GM15510 (cell line): Measurements from ENCODE around the gene KRTAP5-1.

Experiments used
- POLR2A ChIP-seq: IDR thresholded peaks from 3 replicates; pipeline ENCODE4 v1.6.1; 2011; ENCODE audit warnings: borderline replicate concordance; ENCODE audit not compliant: insufficient read length; ENCODE audit errors: extremely low read depth

KRTAP5-1 gene

GRCh38 chr11:1556278-1556902 lies 28.7 kb downstream of the KRTAP5-1 start:
- no peak for TF ChIP-seq POLR2A

DNA sequence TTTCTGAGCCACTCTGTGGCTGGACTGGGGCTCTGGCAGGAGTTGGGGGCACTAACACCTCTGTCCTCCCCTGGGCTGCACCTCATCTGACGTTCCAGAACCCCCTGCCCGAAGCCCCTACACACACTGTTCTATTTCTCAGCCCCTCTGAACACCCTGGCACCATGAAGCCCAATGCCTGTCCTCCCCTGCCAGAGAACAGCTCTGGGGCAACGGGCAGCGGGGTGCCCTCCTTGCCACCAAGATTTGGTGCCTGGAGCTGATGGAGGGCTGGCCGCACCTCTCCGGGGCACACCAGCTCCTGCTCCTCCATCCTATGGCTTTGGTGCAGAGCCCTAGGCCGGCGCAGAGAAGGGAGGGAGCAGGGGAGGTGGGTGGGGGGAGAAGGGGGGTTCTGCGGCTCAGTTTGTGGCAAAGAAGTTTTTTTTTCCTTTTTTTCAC lies 29.4 kb downstream of the KRTAP5-1 start:
- TF ChIP-seq POLR2A = no peak

DNA sequence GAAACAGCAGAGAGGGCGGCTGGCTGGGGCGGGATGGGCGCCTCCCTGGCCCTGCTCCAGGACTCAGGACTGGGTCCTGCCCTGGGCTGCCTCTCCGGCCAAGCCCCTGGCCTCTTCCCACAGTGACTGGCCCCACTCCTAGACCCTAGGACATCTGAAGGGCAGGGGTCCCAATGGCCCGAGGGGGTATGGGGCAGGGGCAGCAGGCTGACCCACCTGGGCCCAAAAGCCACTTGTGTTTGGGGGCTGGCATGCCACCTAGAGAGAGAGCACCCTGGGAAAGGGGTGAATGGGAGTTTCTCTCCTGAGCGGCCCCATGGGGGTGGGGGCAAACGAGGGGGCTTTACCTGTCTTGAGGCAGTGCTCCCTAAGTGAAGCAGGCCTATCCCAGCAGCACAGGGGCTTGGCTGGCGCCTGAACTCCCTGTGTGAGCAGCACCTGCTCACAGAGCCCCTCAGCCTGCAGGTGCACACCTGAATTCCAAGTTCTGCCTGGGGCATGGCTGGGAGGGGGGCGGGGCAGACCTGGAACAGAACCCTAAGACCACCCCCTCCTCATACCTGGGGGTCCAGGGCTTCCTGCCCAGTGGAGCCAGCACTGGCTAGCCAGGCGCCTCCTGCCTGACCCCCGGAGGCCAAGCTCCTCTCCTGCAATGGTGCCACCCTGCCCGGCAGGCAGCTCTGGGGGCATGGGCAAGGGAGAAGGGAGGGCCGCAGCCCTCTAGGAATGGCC lies 29.9 kb downstream of the KRTAP5-1 start:
- no peak for TF ChIP-seq POLR2A

DNA sequence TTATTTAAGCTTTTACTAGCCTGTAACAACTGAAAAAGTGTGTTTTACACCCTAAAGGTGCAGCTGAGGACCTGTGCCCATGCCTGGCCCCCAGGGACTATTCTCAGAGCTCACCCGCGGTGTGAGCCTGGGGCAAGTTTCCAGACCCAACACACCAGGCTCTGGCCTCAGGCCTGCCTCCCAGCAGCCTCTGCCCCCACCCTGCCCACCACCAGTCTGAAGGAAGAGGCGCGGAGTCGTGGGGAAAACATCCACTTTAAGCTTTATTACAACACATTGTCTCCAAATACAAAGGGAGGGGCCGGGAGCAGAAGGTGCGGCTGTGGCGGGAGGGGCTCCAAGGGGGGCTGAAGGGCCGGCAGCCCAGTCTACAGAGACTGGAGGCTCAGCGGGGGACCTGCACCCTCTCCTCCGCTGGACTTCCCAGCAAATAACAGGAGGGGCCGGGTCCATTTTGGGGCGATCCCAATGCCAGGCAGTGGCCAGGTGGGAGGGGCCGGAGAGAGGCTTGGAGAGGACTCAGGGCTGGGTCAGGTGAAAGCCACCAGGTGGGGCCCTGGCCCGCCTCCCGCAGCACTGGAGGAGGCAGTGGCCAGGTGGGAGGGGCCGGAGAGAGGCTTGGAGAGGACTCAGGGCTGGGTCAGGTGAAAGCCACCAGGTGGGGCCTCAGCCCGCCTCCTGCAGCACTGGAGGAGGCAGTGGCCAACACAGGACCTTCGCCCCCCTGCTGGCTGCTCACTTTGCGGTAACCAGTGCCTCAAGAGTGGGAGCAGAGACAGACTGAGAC lies 31.1 kb downstream of the KRTAP5-1 start:
- TF ChIP-seq POLR2A = no peak

GRCh38 chr11:1549338-1550330 lies 35.4 kb downstream of the KRTAP5-1 start:
- TF ChIP-seq POLR2A = no peak

- no peak for TF ChIP-seq POLR2A
Measured at GRCh38 chr11:1548221-1549070, 36.6 kb downstream of the KRTAP5-1 start.

DNA sequence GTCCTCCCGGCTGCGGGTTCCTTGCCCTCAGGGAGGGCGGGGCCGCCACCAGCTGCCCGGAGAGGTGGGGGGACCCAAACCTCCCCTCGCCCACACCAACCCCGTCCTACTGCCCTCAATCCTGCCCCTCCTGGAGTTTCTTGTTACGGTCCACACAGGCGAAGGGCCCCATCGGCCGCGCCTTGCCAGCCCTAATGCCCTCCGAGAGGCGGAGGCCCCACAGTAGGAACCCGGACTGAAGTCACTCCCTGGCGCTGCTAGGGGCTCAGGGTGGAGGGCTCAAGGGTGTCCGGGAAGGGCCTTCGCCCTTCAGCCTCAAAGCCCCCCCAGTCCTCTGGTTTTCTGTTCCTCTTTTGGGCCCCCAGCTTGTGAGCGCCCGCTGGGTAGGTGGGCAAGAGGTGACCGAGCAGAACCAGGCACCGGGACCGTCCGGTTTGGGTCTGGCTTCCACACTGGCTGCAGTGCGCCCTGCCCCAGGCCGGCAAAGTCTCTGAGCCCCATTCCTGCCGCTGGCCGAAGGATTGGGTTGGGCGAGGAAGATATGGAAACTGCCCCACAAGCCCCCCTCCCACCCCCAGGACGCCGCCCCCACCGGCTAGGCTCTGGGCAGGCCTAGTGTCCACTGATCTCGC lies 37.5 kb downstream of the KRTAP5-1 start:
- TF ChIP-seq POLR2A = no peak

GRCh38 chr11:1546536-1547466 lies 38.3 kb downstream of the KRTAP5-1 start:
- TF ChIP-seq POLR2A = no peak

DNA sequence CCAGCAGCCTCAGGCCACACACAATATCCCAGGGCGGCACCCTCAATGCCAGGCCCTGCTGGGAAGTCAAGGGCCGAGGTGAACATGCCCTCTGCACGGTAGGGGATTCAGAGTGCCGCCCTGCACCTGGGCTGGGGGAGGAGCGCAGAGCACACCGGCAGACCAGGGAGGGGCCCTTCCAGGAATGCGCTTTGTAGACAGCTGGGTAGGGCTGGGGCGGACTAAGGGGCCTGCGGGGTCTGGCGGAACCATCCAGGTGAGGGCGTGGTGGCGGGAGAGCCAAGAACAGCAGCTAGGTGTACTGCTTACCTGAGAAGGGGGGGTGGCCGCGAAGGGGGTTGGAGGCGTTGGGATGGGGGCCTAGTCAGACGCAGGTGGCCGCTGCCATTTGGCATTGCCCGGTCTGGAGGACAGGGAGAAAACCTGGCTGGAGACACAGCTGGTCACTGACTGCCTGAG lies 39.0 kb downstream of the KRTAP5-1 start:
- no peak for TF ChIP-seq POLR2A

GRCh38 chr11:1545432-1545831 lies 39.7 kb downstream of the KRTAP5-1 start:
- TF ChIP-seq POLR2A = no peak

GRCh38 chr11:1544536-1544935 lies 40.5 kb downstream of the KRTAP5-1 start:
- TF ChIP-seq POLR2A = no peak
